ENCODE data around the gene MCM3. TPM values are rescaled to one million over a fixed set of nuclear protein-coding genes. Genes with fewer than 3 reads are reported as not detected.
A peak's percentile ranks its signal among the peaks of the same experiment; 100 is the strongest.

The MCM3 gene
- total RNA-seq, 2 experiments from 2014 or later: 217 to 220 TPM

DNA sequence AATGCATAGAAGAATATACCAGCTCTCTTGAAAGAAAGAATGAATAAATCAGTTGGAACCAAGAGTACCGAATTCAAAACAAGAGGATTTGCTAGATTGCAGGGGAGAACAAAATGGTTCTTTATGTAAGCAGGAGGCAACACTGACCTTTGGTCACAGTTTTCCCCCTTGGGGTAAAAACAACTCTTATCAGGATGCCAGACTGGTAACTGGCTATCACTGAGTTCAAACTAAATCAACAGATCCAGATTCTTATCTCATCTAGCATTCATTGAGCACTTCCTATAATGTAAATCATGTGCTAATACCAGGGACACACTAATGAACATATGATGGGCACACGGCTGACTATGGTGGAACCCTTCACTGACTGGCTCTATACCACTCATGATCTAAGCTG, 35.5 kb downstream of the MCM3 start:
- DNase-seq: no peak
- peaks cover 9% of the 10 kb centered on the region for H3K4me1 Mint-ChIP-seq (ENCODE audit: low read depth)
- H3K27me3 Mint-ChIP-seq (ENCODE audit: low read depth): peaks cover 66% of the 10 kb centered on the region
- H3K27ac Mint-ChIP-seq: no peak overlapping the region
- ATAC-seq: no peak
- no peak overlapping the region for H3K4me3 Mint-ChIP-seq
- POLR2A ChIA-PET: no interaction called here
- no peaks in the 10 kb centered on the region for H3K36me3 Mint-ChIP-seq (ENCODE audit: low read depth)
- CTCF ChIA-PET: interaction anchor here (1.0 to 1.2 kb wide), 2 partner anchors 15 to 40 kb away, joined by 3 read pairs; no protein-coding TSS in a partner anchor
- no peaks in the 10 kb centered on the region for H3K9me3 Mint-ChIP-seq (ENCODE audit: insufficient read depth)

DNA sequence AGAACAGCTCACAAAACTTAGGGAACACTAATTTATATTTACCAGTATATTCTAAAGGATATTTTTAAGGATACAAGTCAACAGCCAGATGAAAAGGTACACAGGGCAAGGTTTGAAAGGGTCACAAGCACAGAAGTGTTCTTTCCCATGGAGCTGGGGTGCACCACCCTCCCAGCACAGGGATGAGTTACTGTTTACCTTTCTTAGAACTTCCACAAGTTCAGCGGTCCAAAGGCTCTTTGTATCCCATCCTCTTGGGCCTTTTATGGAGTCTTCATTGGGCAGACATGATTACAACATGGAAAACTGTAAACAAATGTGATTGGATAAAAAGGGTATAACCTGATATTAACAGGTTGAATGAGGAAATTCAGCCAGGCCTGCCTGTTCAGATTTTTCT, 39.1 kb downstream of the MCM3 start:
- H3K4me1 Mint-ChIP-seq (ENCODE audit: low read depth): no peaks in the 10 kb centered on the region
- H3K4me3 Mint-ChIP-seq: no peak overlapping the region
- no peaks in the 10 kb centered on the region for H3K36me3 Mint-ChIP-seq (ENCODE audit: low read depth)
- no peak overlapping the region for H3K27ac Mint-ChIP-seq
- H3K9me3 Mint-ChIP-seq (ENCODE audit: insufficient read depth): no peaks in the 10 kb centered on the region
- DNase-seq (no peak), ATAC-seq (no peak)
- H3K27me3 Mint-ChIP-seq (ENCODE audit: low read depth): peaks cover 54% of the 10 kb centered on the region
- POLR2A ChIA-PET: no interaction called here
- CTCF ChIA-PET: interaction anchor here (1.3 kb wide), 1 partner anchor 18 kb away, joined by 3 read pairs; no protein-coding TSS in a partner anchor

- CTCF ChIA-PET: no interaction called here
These were observed 40.1 kb downstream of the MCM3 start, which contains the start of gene IL17F for GRCh38 chr6:52244400-52244799. Gene IL17F, minus strand, starts transcription at chr6:52244500. Its CDS starts 71 bp downstream, at chr6:52244429.

GRCh38 chr6:52243282-52243893, 41.2 kb downstream of the MCM3 start:
- peaks cover 47% of the 10 kb centered on the region for H3K27me3 Mint-ChIP-seq (ENCODE audit: low read depth)
- H3K4me1 Mint-ChIP-seq (ENCODE audit: low read depth): no peaks in the 10 kb centered on the region
- H3K9me3 Mint-ChIP-seq (ENCODE audit: insufficient read depth): no peaks in the 10 kb centered on the region
- H3K27ac Mint-ChIP-seq: no peak overlapping the region
- ChIA-PET POLR2A (no interaction called here), CTCF (interaction anchor here (1.6 kb wide), 1 partner anchor 72 kb away, joined by 3 read pairs; no protein-coding TSS in a partner anchor)
- DNase-seq (no peak), ATAC-seq (no peak)
- H3K36me3 Mint-ChIP-seq (ENCODE audit: low read depth): no peaks in the 10 kb centered on the region
- no peak overlapping the region for H3K4me3 Mint-ChIP-seq

More at GRCh38 chr6:52244400-52244799, 40.1 kb downstream of the MCM3 start, which contains the start of gene IL17F:
- Mint-ChIP-seq H3K9me3 (ENCODE audit: insufficient read depth) (no peaks in the 10 kb centered on the region), H3K4me1 (ENCODE audit: low read depth) (no peaks in the 10 kb centered on the region), H3K4me3 (no peak within 1 kb of the TSS), H3K27me3 (ENCODE audit: low read depth) (peaks cover 55% of the 10 kb centered on the region), H3K27ac (no peak within 1 kb of the TSS), H3K36me3 (ENCODE audit: low read depth) (no peaks in the 10 kb centered on the region)
- ATAC-seq (no peak), DNase-seq (no peak)
- POLR2A ChIA-PET: no interaction called here

DNA sequence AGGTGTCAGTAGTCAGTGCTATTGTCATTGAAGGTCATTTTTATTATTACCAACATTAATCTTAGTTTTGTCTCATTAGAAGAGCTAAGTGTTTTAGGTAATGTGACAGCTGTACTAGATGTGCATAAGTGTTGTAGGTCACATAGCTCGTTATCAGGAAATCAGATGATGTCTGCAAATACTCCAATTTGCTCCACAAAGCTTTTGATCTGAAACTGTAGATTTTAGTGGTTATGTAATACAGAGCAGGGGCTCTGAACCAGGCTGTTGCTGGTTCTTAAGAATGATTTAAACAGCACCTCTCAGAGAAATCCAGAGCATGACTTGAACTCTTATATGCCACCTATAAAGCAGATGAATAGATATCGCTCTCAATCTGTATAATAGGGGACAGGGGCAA, 42.7 kb downstream of the MCM3 start:
- no peaks in the 10 kb centered on the region for H3K9me3 Mint-ChIP-seq (ENCODE audit: insufficient read depth)
- ATAC-seq (no peak), DNase-seq (no peak)
- no peaks in the 10 kb centered on the region for H3K36me3 Mint-ChIP-seq (ENCODE audit: low read depth)
- POLR2A ChIA-PET: interaction anchor here (0.5 kb wide), 1 partner anchor 433 kb away, joined by 3 read pairs; no protein-coding TSS in a partner anchor
- no peaks in the 10 kb centered on the region for H3K4me1 Mint-ChIP-seq (ENCODE audit: low read depth)
- CTCF ChIA-PET: interaction anchor here (1.2 to 1.8 kb wide), 3 partner anchors 8 to 70 kb away, joined by 3 to 7 read pairs (median 4); no protein-coding TSS in a partner anchor
- no peak overlapping the region for H3K4me3 Mint-ChIP-seq
- no peak overlapping the region for H3K27ac Mint-ChIP-seq
- H3K27me3 Mint-ChIP-seq (ENCODE audit: low read depth): peaks cover 51% of the 10 kb centered on the region

GRCh38 chr6:52233975-52234823, 50.3 kb downstream of the MCM3 start:
- H3K27me3 Mint-ChIP-seq (ENCODE audit: low read depth): peaks cover 68% of the 10 kb centered on the region
- H3K9me3 Mint-ChIP-seq (ENCODE audit: insufficient read depth): no peaks in the 10 kb centered on the region
- DNase-seq: peak; percentile 27
- no peaks in the 10 kb centered on the region for H3K36me3 Mint-ChIP-seq (ENCODE audit: low read depth)
- POLR2A ChIA-PET: no interaction called here
- H3K4me3 Mint-ChIP-seq: no peak overlapping the region
- no peak overlapping the region for H3K27ac Mint-ChIP-seq
- H3K4me1 Mint-ChIP-seq (ENCODE audit: low read depth): peaks cover 12% of the 10 kb centered on the region
- no peak for ATAC-seq
- CTCF ChIA-PET: interaction anchor here (0.8 to 2.2 kb wide), 6 partner anchors 8 to 170 kb away, joined by 3 to 12 read pairs (median 4); no protein-coding TSS in a partner anchor

GRCh38 chr6:52233005-52233404, 51.5 kb downstream of the MCM3 start:
- peaks cover 15% of the 10 kb centered on the region for H3K4me1 Mint-ChIP-seq (ENCODE audit: low read depth)
- H3K36me3 Mint-ChIP-seq (ENCODE audit: low read depth): no peaks in the 10 kb centered on the region
- DNase-seq (no peak), ATAC-seq (no peak)
- H3K27ac Mint-ChIP-seq: no peak overlapping the region
- POLR2A ChIA-PET: interaction anchor here (0.6 kb wide), 1 partner anchor 299 kb away, joined by 3 read pairs; no protein-coding TSS in a partner anchor
- H3K27me3 Mint-ChIP-seq (ENCODE audit: low read depth): peaks cover 70% of the 10 kb centered on the region
- H3K4me3 Mint-ChIP-seq: no peak overlapping the region
- CTCF ChIA-PET: interaction anchor here (0.9 to 2.2 kb wide), 4 partner anchors 9 to 70 kb away, joined by 3 to 12 read pairs (median 6); no protein-coding TSS in a partner anchor
- no peaks in the 10 kb centered on the region for H3K9me3 Mint-ChIP-seq (ENCODE audit: insufficient read depth)

DNA sequence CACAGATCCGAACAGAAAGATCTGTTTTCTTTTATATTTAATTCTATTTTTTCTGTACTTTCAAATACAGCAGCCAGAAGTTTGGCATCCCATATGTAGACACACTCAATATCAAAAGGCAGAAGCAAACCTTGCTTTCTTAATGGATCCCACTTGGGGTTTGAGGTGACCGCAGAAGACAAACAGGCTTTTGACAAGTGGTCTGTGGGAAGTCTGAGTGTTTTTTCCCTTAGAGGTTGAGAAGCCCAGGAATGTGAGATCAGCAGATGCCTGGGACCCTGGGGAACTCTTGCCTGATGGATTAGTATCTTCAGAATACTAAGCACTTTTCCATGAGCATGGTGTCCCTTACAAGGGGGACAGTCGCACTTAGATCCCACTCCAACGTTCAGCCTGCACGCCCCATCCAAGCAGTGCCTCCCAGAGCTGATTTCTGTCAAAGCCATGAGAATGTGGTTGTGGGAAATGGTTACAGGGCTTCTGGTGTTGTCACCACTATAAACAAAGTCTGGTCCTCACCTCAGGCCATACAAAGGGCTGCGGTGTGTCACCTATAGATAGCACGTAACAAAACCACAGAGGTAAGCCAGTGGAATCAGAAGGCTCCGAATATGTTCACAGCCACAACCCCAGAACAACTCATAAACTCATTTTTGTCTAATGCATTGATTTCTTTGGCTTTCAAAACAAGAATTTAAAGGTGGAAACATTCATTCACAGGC, 53.0 kb downstream of the MCM3 start:
- peaks cover 59% of the 10 kb centered on the region for H3K27me3 Mint-ChIP-seq (ENCODE audit: low read depth)
- H3K4me3 Mint-ChIP-seq: no peak overlapping the region
- ChIA-PET POLR2A (no interaction called here), CTCF (interaction anchor here (1.2 kb wide), 1 partner anchor 19 kb away, joined by 4 read pairs; no protein-coding TSS in a partner anchor)
- H3K4me1 Mint-ChIP-seq (ENCODE audit: low read depth): peaks cover 27% of the 10 kb centered on the region
- no peaks in the 10 kb centered on the region for H3K36me3 Mint-ChIP-seq (ENCODE audit: low read depth)
- no peaks in the 10 kb centered on the region for H3K9me3 Mint-ChIP-seq (ENCODE audit: insufficient read depth)
- DNase-seq (peak; percentile 70), ATAC-seq (peak; percentile 55)
- H3K27ac Mint-ChIP-seq: no peak overlapping the region

GRCh38 chr6:52230685-52231084, 53.9 kb downstream of the MCM3 start:
- ChIA-PET CTCF (interaction anchor here (0.8 to 1.5 kb wide), 3 partner anchors 20 to 167 kb away, joined by 3 to 4 read pairs (median 4); no protein-coding TSS in a partner anchor), POLR2A (no interaction called here)
- H3K27me3 Mint-ChIP-seq (ENCODE audit: low read depth): peaks cover 55% of the 10 kb centered on the region
- no peak overlapping the region for H3K27ac Mint-ChIP-seq
- H3K36me3 Mint-ChIP-seq (ENCODE audit: low read depth): no peaks in the 10 kb centered on the region
- peaks cover 27% of the 10 kb centered on the region for H3K4me1 Mint-ChIP-seq (ENCODE audit: low read depth)
- ATAC-seq (no peak), DNase-seq (no peak)
- no peak overlapping the region for H3K4me3 Mint-ChIP-seq
- no peaks in the 10 kb centered on the region for H3K9me3 Mint-ChIP-seq (ENCODE audit: insufficient read depth)

DNA sequence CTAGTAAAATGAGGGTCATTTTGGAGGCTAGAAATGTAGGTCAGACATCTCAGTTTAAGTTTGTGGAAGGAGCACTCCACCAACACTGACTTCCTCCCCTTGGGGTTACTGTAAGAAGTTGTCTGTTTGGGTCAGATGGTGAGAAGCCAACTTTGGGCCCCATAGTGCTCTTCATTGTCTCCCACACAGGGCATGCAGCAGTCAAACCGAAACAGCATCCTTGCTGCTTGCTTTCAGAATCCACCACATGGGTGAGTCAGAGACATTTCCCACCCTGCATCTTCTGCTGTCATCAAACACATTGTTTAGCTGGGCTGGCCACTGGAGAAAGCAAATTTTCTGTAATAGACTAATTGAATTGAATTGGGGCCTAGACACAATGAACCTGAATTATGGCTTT, 57.0 kb downstream of the MCM3 start:
- ATAC-seq (peak; percentile 95), DNase-seq (peak; percentile 77)
- Mint-ChIP-seq H3K36me3 (ENCODE audit: low read depth) (no peaks in the 10 kb centered on the region), H3K27me3 (ENCODE audit: low read depth) (peaks cover 57% of the 10 kb centered on the region), H3K9me3 (ENCODE audit: insufficient read depth) (no peaks in the 10 kb centered on the region), H3K4me3 (no peak overlapping the region), H3K27ac (no peak overlapping the region), H3K4me1 (ENCODE audit: low read depth) (peaks cover 27% of the 10 kb centered on the region)
- POLR2A ChIA-PET: no interaction called here
- CTCF ChIA-PET: interaction anchor here (1.0 to 1.4 kb wide), 2 partner anchors 14 to 36 kb away, joined by 3 read pairs; no protein-coding TSS in a partner anchor

GRCh38 chr6:52221302-52221701, 63.2 kb downstream of the MCM3 start:
- peaks cover 7% of the 10 kb centered on the region for H3K4me1 Mint-ChIP-seq (ENCODE audit: low read depth)
- ChIA-PET POLR2A (no interaction called here), CTCF (interaction anchor here (1.1 kb wide), 1 partner anchor 59 kb away, joined by 3 read pairs; no protein-coding TSS in a partner anchor)
- ATAC-seq (peak; percentile 67), DNase-seq (peak; percentile 44)
- no peaks in the 10 kb centered on the region for H3K36me3 Mint-ChIP-seq (ENCODE audit: low read depth)
- no peaks in the 10 kb centered on the region for H3K9me3 Mint-ChIP-seq (ENCODE audit: insufficient read depth)
- no peak overlapping the region for H3K27ac Mint-ChIP-seq
- H3K4me3 Mint-ChIP-seq: no peak overlapping the region
- H3K27me3 Mint-ChIP-seq (ENCODE audit: low read depth): peaks cover 58% of the 10 kb centered on the region
